HEK293T (cell line): ENCODE data around the gene ZNF316.

Experiments used
- ARNT ChIP-seq: fragments of 450-650 bp; IDR thresholded peaks from 2 replicates; pipeline ENCODE4 v1.6.1; 2017; ENCODE audit warnings: mild to moderate bottlenecking
- ELF4 ChIP-seq: fragments of 450-650 bp; IDR thresholded peaks from 2 replicates; pipeline ENCODE4 v1.6.1; 2017; ENCODE audit warnings: antibody characterized with exemption
- FOXA1 ChIP-seq: fragments of 450-650 bp; IDR thresholded peaks from 2 replicates; pipeline ENCODE4 v1.6.1; 2016; ENCODE audit warnings: mild to moderate bottlenecking
- HDGF ChIP-seq: fragments of 450-650 bp; IDR thresholded peaks from 2 replicates; pipeline ENCODE4 v1.6.1; 2017; ENCODE audit warnings: antibody characterized with exemption, borderline replicate concordance
- SP1 ChIP-seq: fragments of 450-650 bp; IDR thresholded peaks from 2 replicates; pipeline ENCODE4 v1.6.1; 2017
- SUZ12 ChIP-seq: fragments of 450-650 bp; IDR thresholded peaks from 2 replicates; pipeline ENCODE4 v1.6.1; 2016; ENCODE audit warnings: mild to moderate bottlenecking
- TARDBP ChIP-seq: fragments of 450-650 bp; IDR thresholded peaks from 2 replicates; pipeline ENCODE4 v1.6.1; 2016
- ZNF384 ChIP-seq: fragments of 450-650 bp; IDR thresholded peaks from 2 replicates; pipeline ENCODE4 v1.6.1; 2016

DNA sequence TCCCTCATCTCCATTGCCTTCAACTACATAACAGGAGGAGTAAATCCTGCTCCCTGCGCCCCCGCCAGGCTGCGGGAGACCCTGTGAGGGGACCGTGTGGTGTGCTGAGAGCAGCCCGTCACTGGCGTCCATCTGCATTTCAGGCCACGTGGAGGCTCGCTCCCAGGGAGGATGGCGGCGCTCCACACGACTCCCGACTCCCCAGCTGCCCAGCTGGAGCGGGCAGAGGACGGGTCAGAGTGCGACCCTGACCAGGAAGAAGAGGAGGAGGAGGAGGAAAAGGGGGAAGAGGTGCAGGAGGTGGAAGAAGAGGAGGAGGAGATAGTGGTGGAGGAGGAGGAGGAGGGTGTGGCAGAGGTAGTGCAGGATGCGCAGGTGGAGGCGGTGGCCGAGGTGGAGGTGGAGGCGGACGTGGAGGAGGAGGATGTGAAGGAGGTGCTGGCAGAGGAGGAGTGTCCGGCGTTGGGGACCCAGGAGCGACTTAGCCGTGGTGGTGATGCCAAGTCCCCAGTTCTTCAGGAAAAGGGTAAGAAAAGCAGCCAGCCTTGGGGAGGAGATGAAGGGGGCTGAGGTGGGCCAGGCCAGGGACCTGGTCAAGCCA lies 5.2 kb downstream of the ZNF316 start:
- TF ChIP-seq SUZ12 (no peak), ELF4 (no peak), FOXA1 (no peak), ARNT (no peak), SP1 (no peak), ZNF384 (no peak), HDGF (no peak), TARDBP (no peak)
